Tibial nerve (tissue), 4 donors: ENCODE results near the gene PABPN1L.

Experiments
- EP300 ChIP-seq, 2 donors: sonication (generic); formaldehyde crosslinking; IDR thresholded peaks; one replicate each; pipeline ENCODE4 v1.6.1; 2017; ENCODE audit warnings: antibody characterized with exemption in 2 of 2, mild to moderate bottlenecking in 1 of 2
- POLR2A ChIP-seq, 2 donors: fragments of 450-650 bp; IDR thresholded peaks; one replicate each; pipeline ENCODE4 v1.6.1; 2017; ENCODE audit warnings: antibody characterized with exemption in 2 of 2, mild to moderate bottlenecking in 2 of 2, moderate library complexity in 2 of 2
- TF ChIP-seq, protein P1 (sequence below), 5 experiments: fragments of 200-600 bp in 3 of 5; fragments of 450-650 bp in 2 of 5; sonication (generic) in 3 of 5; IDR thresholded peaks; one replicate each; pipeline ENCODE4 v1.5.1; 2016 to 2019; ENCODE audit warnings: antibody characterized with exemption in 5 of 5, mild to moderate bottlenecking in 3 of 5, moderate library complexity in 2 of 5

DNA sequence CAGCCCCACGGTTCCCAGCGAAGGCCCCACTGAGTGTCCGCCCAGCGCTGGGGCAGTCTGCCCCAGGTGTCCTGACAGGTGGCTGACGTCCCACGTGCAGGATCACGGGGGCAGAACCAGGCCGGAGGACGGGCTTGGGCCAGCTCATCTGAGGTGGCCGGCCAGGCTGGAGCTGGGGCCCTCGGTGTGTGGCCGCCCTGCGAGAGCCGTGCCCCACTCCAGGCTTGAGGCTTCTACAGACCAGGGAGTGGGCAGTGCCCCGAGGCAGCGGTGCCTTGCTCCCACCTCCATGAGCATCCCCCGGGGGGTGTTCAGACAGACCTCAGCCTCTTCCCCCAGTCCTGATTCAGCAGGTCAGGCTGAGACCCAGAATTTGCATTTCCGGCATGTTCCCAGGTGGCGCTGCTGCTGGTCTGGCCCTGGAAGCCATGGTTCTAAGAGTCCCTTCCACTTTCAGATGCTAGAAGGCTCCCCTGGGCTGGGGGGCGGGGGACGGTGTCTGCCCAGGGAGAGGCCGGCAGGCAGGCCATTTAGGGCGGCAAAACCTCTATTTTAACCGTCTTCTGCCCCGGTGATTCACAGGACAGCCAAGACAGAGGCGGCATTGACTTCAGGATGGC, 35.4 kb upstream of the PABPN1L start:
- TF ChIP-seq, protein P1, sequence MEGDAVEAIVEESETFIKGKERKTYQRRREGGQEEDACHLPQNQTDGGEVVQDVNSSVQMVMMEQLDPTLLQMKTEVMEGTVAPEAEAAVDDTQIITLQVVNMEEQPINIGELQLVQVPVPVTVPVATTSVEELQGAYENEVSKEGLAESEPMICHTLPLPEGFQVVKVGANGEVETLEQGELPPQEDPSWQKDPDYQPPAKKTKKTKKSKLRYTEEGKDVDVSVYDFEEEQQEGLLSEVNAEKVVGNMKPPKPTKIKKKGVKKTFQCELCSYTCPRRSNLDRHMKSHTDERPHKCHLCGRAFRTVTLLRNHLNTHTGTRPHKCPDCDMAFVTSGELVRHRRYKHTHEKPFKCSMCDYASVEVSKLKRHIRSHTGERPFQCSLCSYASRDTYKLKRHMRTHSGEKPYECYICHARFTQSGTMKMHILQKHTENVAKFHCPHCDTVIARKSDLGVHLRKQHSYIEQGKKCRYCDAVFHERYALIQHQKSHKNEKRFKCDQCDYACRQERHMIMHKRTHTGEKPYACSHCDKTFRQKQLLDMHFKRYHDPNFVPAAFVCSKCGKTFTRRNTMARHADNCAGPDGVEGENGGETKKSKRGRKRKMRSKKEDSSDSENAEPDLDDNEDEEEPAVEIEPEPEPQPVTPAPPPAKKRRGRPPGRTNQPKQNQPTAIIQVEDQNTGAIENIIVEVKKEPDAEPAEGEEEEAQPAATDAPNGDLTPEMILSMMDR (IDR thresholded peaks at IDR 0.05) = no peak
- no peak for TF ChIP-seq POLR2A (IDR thresholded peaks at IDR 0.05)
- TF ChIP-seq EP300 (IDR thresholded peaks at IDR 0.05) = no peak
